C4-2B (cell line): Measurements from ENCODE around the gene DARS1.

ENCODE experiments used
- H3K27ac ChIP-seq: fragments of 450-650 bp; 2 replicates; pipeline ENCODE4 v1.5.1; 2017
- CTCF ChIP-seq: fragments of 450-650 bp; conservative IDR thresholded peaks from 2 replicates; pipeline ENCODE4 v1.5.1; 2017; ENCODE audit warnings: mild to moderate bottlenecking
- ZFX ChIP-seq: fragments of 450-650 bp; IDR thresholded peaks from 2 replicates; pipeline ENCODE4 v1.6.1; 2017

DARS1 gene

GRCh38 chr2:135998879-135999278 lies 13.5 kb upstream of the DARS1 start:
- TF ChIP-seq ZFX (no peak), CTCF (no peak)

GRCh38 chr2:135997380-135997779 lies 12.0 kb upstream of the DARS1 start:
- TF ChIP-seq CTCF (no peak), ZFX (no peak)
- H3K27ac ChIP-seq, result no peak overlapping the region

More at GRCh38 chr2:135998879-135999278, 13.5 kb upstream of the DARS1 start:
- H3K27ac ChIP-seq, result no peak overlapping the region

- no peak overlapping the region for H3K27ac ChIP-seq
- TF ChIP-seq ZFX, result no peak
- no peak for TF ChIP-seq CTCF
Observed at GRCh38 chr2:135996304-135996703, 10.9 kb upstream of the DARS1 start.

GRCh38 chr2:135994281-135994680 lies 8.9 kb upstream of the DARS1 start:
- H3K27ac ChIP-seq, result no peak overlapping the region
- no peak for TF ChIP-seq ZFX

- H3K27ac ChIP-seq, result no peak overlapping the region
- TF ChIP-seq ZFX, result no peak
- TF ChIP-seq CTCF, result no peak
Observed at GRCh38 chr2:135993421-135993820, 8.0 kb upstream of the DARS1 start.

GRCh38 chr2:135991861-135992260 lies 6.4 kb upstream of the DARS1 start:
- no peak overlapping the region for H3K27ac ChIP-seq
- TF ChIP-seq CTCF, result no peak
- TF ChIP-seq ZFX, result no peak

- H3K27ac ChIP-seq, result no peak overlapping the region
- TF ChIP-seq ZFX, result no peak
- no peak for TF ChIP-seq CTCF
Observed at GRCh38 chr2:135987441-135987840, 2.0 kb upstream of the DARS1 start.

- no peak for TF ChIP-seq CTCF
- no peak for TF ChIP-seq ZFX
- H3K27ac ChIP-seq, result no peak overlapping the region
Observed at GRCh38 chr2:135986507-135986906, 1.1 kb upstream of the DARS1 start.
